Measurements from ENCODE around the gene POPDC2.
A peak's percentile ranks its signal among the peaks of the same experiment; 100 is the strongest.

The POPDC2 gene, protein sequence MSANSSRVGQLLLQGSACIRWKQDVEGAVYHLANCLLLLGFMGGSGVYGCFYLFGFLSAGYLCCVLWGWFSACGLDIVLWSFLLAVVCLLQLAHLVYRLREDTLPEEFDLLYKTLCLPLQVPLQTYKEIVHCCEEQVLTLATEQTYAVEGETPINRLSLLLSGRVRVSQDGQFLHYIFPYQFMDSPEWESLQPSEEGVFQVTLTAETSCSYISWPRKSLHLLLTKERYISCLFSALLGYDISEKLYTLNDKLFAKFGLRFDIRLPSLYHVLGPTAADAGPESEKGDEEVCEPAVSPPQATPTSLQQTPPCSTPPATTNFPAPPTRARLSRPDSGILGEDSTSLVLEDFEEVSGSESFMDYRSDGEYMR

DNA sequence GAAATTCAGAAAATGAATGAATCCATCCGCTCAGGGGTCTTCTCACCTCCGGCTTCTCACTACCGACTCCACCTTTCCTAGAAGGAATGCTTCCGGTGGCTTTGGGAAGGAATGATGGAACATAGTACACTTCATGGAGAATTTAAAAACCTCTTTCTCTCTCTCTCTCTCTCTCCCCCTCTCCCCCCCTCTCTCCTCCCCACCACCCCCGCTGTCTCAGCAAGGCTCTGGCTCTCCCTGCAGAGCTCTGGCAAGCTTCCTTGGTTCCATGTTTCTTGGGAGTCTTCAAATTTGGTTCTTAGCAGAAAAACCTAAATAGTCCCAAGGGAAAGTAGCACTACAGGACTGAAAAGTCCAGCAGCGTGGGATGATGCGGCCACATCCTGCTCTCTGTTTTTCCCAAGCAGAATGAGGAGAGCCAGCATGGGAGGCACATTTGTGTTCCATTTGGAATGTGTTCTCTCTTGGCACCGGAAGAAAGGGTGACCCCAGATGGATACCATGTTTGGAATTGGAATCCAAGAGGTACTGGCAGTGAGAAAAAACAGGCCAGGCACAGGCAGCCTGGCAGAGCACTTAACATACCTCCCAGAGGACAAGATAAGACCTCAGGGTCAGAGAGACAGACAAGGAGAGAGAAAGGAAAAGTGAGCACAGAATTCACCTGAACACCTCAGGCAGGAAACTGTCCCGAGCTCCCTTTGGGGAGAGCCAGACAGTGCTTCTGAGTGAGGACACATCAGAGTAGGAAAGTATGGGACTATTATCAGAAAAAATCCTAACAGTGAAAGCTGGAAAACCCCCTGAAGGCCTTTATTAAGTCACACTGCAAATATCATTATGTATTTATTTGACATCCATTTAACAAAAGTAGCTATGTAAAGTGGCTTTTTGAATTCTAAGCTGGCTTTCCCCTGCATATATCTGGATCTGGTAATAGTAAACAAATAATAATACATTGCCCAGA is at the start of gene POPDC2:
Gene POPDC2, minus strand, starts transcription at position 116 of the 967 bp plus-strand sequence. CDS start 166 bp downstream, outside the sequence.
- in situ Hi-C loops (cut with HindIII; ENCODE audit: low pct_ligation_motif_present, low sequenced_read_pairs), result no loop called here
- TF ChIP-seq, protein P1, sequence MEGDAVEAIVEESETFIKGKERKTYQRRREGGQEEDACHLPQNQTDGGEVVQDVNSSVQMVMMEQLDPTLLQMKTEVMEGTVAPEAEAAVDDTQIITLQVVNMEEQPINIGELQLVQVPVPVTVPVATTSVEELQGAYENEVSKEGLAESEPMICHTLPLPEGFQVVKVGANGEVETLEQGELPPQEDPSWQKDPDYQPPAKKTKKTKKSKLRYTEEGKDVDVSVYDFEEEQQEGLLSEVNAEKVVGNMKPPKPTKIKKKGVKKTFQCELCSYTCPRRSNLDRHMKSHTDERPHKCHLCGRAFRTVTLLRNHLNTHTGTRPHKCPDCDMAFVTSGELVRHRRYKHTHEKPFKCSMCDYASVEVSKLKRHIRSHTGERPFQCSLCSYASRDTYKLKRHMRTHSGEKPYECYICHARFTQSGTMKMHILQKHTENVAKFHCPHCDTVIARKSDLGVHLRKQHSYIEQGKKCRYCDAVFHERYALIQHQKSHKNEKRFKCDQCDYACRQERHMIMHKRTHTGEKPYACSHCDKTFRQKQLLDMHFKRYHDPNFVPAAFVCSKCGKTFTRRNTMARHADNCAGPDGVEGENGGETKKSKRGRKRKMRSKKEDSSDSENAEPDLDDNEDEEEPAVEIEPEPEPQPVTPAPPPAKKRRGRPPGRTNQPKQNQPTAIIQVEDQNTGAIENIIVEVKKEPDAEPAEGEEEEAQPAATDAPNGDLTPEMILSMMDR (IDR thresholded peaks at IDR 0.05; ENCODE audit: low read depth, low read length, missing control alignments), result no peak
- DNase-seq, result no peak
- no peak within 1 kb of the TSS for H3K27ac ChIP-seq
- no peak within 1 kb of the TSS for H3K4me3 ChIP-seq (ENCODE audit: low read depth, low read length)
- H3K27me3 ChIP-seq (replicated peaks), result no peaks in the 10 kb centered on the region
- H3K36me3 ChIP-seq (replicated peaks), result no peaks in the 10 kb centered on the region

DNA sequence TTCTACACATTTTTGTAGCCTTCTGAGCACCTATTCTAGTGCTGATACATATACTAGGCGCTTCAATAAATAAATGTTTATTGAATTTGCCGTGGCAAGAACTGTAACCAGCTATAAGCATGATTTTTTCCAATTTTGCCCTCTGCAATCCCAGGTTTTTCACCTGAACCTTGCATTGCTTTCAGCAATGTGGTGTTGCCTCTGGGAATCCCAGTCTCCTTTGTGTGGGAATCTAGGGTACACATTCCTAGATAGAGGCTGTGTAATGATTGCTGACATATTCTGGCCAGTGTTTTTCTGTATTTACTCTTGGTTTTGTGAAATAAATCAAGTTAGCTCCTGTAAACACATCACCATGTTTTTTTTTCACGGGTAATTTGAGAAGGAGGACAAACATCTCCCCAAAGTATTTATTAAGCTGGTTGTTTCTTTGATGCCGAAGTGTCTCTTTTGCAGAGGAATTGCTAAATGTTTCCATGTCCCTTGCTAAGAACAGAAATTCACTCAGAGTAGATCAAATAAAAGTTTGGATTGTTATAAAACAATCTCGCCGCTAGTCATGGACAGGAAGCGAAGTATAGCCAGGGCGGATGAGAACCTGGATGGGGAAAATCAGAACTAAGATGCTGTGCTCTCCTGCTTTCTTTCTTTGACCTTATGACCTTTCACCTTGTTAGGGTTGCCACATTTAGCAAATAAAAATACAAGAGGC is 43.6 kb upstream of the POPDC2 start:
- no peak overlapping the region for H3K4me3 ChIP-seq (ENCODE audit: low read depth, low read length)
- DNase-seq, result no peak
- H3K36me3 ChIP-seq (replicated peaks), result no peaks in the 10 kb centered on the region
- H3K27me3 ChIP-seq (replicated peaks), result no peaks in the 10 kb centered on the region
- TF ChIP-seq, protein P1 (IDR thresholded peaks at IDR 0.05; ENCODE audit: low read depth, low read length, missing control alignments), result no peak
- in situ Hi-C loops (cut with HindIII; ENCODE audit: low pct_ligation_motif_present, low sequenced_read_pairs), result no loop called here
- no peak overlapping the region for H3K27ac ChIP-seq

DNA sequence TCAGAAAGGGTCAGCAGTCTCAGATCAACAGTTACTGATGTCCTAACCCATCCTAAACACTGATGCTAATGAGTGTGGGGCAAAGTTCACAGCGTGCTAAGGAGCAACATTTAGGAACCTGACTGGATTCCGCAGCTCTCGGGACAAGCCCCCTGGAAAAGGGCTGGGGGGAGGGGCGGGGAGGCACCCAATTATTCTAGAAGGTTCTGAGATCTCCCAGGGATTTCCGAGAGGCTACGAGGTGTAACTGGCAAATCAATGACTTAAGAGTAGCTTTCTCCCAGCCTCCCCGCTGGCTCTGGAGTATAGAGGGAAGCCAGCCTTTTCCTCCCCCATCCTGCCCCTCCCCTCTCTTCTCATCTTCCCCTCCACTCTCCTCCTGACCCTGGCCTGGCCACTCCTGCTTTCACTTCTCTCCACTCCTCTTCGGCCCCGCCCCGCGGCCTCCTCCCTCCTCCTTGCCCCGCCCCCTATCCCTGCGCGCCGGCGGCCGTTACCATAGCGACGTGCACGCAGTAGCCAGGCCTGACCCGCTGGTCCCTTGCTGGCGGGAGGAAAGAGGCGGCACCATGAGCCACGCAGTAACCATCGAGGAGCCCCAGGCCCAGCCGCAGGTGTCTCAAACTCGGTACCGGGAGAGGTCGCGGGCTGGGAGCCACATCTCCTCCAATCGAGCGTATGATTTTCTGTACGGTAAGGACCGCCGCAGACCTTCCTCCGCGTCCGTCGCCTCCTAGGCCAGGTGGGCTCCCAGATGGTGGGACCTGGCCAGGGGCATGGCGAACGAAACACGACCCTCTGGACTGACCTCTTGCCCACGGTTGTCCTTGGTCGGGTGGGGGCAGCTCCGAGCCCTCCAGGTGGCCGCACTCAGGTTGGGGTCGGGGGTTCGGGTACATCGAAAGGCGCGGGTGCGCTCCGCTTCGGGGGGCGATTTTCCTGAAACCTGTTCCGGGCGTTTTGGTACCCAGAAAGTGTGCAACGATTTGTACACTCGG is 42.4 kb upstream of the POPDC2 start, which contains the start of gene CFAP91:
Gene CFAP91, plus strand, starts transcription at position 493 of the 998 bp plus-strand sequence. Its CDS starts 77 bp downstream, at position 570.
- H3K27ac ChIP-seq, result no peak within 1 kb of the TSS
- TF ChIP-seq, protein P1 (IDR thresholded peaks at IDR 0.05; ENCODE audit: low read depth, low read length, missing control alignments), result no peak
- in situ Hi-C loops (cut with HindIII; ENCODE audit: low pct_ligation_motif_present, low sequenced_read_pairs), result no loop called here
- H3K27me3 ChIP-seq (replicated peaks), result no peaks in the 10 kb centered on the region
- H3K4me3 ChIP-seq (ENCODE audit: low read depth, low read length), result peak within 1 kb of the TSS; percentile 63
- peak; percentile 95 for DNase-seq
- H3K36me3 ChIP-seq (replicated peaks), result no peaks in the 10 kb centered on the region

DNA sequence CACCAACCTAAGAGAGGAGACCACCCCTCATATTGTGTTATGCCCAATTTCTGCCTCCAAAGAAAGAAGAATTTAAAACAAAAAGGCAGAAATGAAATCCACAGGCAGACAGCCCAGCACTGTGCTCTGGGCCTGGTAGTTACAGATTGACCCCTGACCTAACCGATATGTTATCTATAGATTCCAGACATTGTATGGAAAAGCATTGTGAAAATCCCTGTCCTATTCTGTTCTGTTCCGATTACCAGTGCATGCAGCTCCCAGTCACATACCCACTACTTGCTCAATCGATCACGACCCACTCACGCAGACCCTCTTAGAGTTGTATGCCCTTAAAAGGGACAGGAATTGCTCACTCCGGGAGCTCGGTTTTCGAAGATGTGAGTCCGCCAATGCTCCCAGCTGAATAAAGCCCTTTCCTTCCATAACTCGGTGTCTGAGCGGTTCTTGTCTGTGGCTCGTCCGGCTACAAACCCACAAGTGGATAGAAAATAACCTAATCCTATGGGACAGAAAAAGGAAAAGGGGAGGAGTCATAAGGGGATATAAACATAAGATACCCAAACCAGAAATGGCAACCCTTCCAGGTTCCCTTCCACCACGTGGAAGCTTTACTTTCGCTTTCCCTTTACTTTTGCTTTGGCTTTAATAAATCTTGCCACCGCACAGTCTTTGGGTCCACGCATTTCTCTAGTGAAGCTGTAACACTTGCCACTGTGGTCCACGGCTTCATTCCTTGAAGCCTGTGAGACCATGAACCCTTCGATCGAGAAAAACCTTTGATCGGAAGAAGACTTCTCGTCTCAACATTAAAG is 40.7 kb upstream of the POPDC2 start:
- DNase-seq, result no peak
- Histone ChIP-seq H3K27me3 (replicated peaks) (no peaks in the 10 kb centered on the region), H3K4me3 (ENCODE audit: low read depth, low read length) (no peak overlapping the region), H3K27ac (no peak overlapping the region), H3K36me3 (replicated peaks) (no peaks in the 10 kb centered on the region)
- TF ChIP-seq, protein P1 (IDR thresholded peaks at IDR 0.05; ENCODE audit: low read depth, low read length, missing control alignments), result no peak
- in situ Hi-C loops (cut with HindIII; ENCODE audit: low pct_ligation_motif_present, low sequenced_read_pairs), result no loop called here

Measured in brain microvascular endothelial cell (primary cell).